HCT116 (cell line): ENCODE measurements around the gene SMARCD1. TPM values are rescaled to one million over a fixed set of nuclear protein-coding genes. Genes with fewer than 3 reads are reported as not detected.

Source experiments
- ATAC-seq: fragments of 200-7000 bp; cut with Tn5 transposase; 2 replicates; pipeline ENCODE4 v1.9.1; 2020; ENCODE audit warnings: mild to moderate bottlenecking, moderate library complexity
- BruUV-seq: library from RNA; stranded (reverse); fragments of 400-500 nt; replicated peaks from 2 replicates; lab custom pipeline; 2021; lab: Mats Ljungman, UMichigan
- CTCF ChIA-PET: fragments of 300-600 bp; sonication (Branson Sonifier 250); formaldehyde crosslinking; loops from one replicate; lab custom pipeline; 2021; ENCODE audit warnings: antibody characterized with exemption; lab: Charles Lee
- POLR2A ChIA-PET: fragments of 300-600, 350-600 bp; sonication (Branson Sonifier 250); formaldehyde crosslinking; loops from one replicate; lab custom pipeline; 2021; ENCODE audit warnings: antibody characterized with exemption; lab: Charles Lee
- RAD21 ChIA-PET, 2 experiments: fragments of 300-600 bp; sonication (Branson Sonifier 250); formaldehyde crosslinking; loops; one replicate each; lab custom pipeline; 2023; ENCODE audit warnings: low total read pairs in 2 of 2; ENCODE audit not compliant: uncharacterized antibody in 2 of 2, unreplicated experiment in 2 of 2, low non-redundant PET in 1 of 2; lab: Charles Lee
- DNase-seq: peaks from one replicate; pipeline ENCODE4 v3.0.0-alpha.2; 2010; ENCODE audit warnings: low read depth, low spot score
- H2AFZ ChIP-seq: fragments of 200-600 bp; shearing (Covaris generic), sonication (generic); 2 replicates; pipeline ENCODE4 v1.6.1; 2017; ENCODE audit warnings: low read depth, mixed run types, mixed read lengths, antibody characterized with exemption, low read length; ENCODE audit not compliant: poor library complexity, severe bottlenecking
- H3K27ac ChIP-seq: 2 replicates; pipeline ENCODE4 v1.5.1; 2012; ENCODE audit warnings: low read depth, low read length
- H3K27me3 ChIP-seq: fragments of 200-600 bp; sonication (generic); 2 replicates; pipeline ENCODE4 v1.6.1; 2016; ENCODE audit warnings: mixed run types, low read length, mixed read lengths; ENCODE audit not compliant: insufficient read depth
- H3K36me3 ChIP-seq, 2 experiments: fragments of 200-500 bp in 1 of 2; fragments of 200-600 bp in 1 of 2; sonication (Bioruptor generic) in 1 of 2; sonication (generic) in 1 of 2; 2 replicates each; pipeline versions ENCODE4 v1.5.1 to v1.6.1; 2014 to 2016; ENCODE audit warnings: low read length in 2 of 2, inconsistent platforms in 1 of 2, mixed read lengths in 1 of 2, mixed run types in 1 of 2; ENCODE audit not compliant: insufficient read depth in 2 of 2, control insufficient read depth in 1 of 2
- H3K4me1 ChIP-seq, 2 experiments: fragments of 200-600 bp in 1 of 2; sonication (generic) in 1 of 2; 2 replicates each; pipeline versions ENCODE4 v1.5.1 to v1.6.1; 2012 to 2017; ENCODE audit warnings: low read length in 2 of 2, inconsistent platforms in 1 of 2, mild to moderate bottlenecking in 1 of 2, mixed read lengths in 1 of 2, mixed run types in 1 of 2, moderate library complexity in 1 of 2; ENCODE audit not compliant: insufficient read depth in 2 of 2, control insufficient read depth in 1 of 2
- H3K4me2 ChIP-seq: fragments of 200-600 bp; sonication (generic); 2 replicates; pipeline ENCODE4 v1.6.1; 2017; ENCODE audit warnings: mixed run types, low read length, mixed read lengths
- H3K4me3 ChIP-seq, 2 experiments: fragments of 200-600 bp in 1 of 2; sonication (generic) in 1 of 2; replicated peaks in 1 of 2; 2 replicates each; pipeline ENCODE4 v1.5.1; 2011 to 2016; ENCODE audit warnings: low read length in 2 of 2, control low read depth in 1 of 2, low read depth in 1 of 2, mild to moderate bottlenecking in 1 of 2, mixed read lengths in 1 of 2, mixed run types in 1 of 2
- H3K79me2 ChIP-seq: fragments of 200-600 bp; sonication (generic); 2 replicates; pipeline ENCODE4 v1.6.1; 2017; ENCODE audit warnings: mild to moderate bottlenecking, mixed run types, low read length, moderate library complexity, mixed read lengths; ENCODE audit not compliant: insufficient read depth
- H3K9ac ChIP-seq: fragments of 200-600 bp; sonication (generic); 2 replicates; pipeline ENCODE4 v1.6.1; 2016; ENCODE audit warnings: low read length, mixed read lengths
- H3K9me2 ChIP-seq: fragments of 200-600 bp; sonication (generic), shearing (Covaris generic); 2 replicates; pipeline ENCODE4 v1.6.1; 2017; ENCODE audit warnings: mixed run types, mild to moderate bottlenecking, moderate library complexity; ENCODE audit not compliant: insufficient read depth
- H3K9me3 ChIP-seq, 2 experiments: fragments of 200-500 bp in 1 of 2; fragments of 200-600 bp in 1 of 2; sonication (Bioruptor generic) in 1 of 2; sonication (generic) in 1 of 2; 2 replicates each; pipeline ENCODE4 v1.6.1; 2014 to 2017; ENCODE audit warnings: low read length in 2 of 2, mixed read lengths in 2 of 2, inconsistent platforms in 1 of 2, low read depth in 1 of 2, mild to moderate bottlenecking in 1 of 2, mixed run types in 1 of 2, moderate library complexity in 1 of 2; ENCODE audit not compliant: control insufficient read depth in 1 of 2, insufficient read depth in 1 of 2
- H4K20me1 ChIP-seq: fragments of 200-600 bp; sonication (generic), shearing (Covaris generic); 2 replicates; pipeline ENCODE4 v1.6.1; 2017; ENCODE audit warnings: mixed run types, mild to moderate bottlenecking, moderate library complexity; ENCODE audit not compliant: insufficient read depth
- CBX3 ChIP-seq: IDR thresholded peaks from 2 replicates; pipeline ENCODE4 v1.6.1; 2012; ENCODE audit warnings: low read depth
- CEBPB ChIP-seq: IDR thresholded peaks from 2 replicates; pipeline ENCODE4 v1.6.1; 2012; ENCODE audit warnings: low read depth
- EGR1 ChIP-seq: IDR thresholded peaks from 2 replicates; pipeline ENCODE4 v1.6.1; 2012; ENCODE audit warnings: low read depth
- EZH2 ChIP-seq: fragments of 200-600 bp; sonication (generic); IDR thresholded peaks from 2 replicates; pipeline ENCODE4 v1.6.1; 2017; ENCODE audit warnings: antibody characterized with exemption, mixed run types
- EZH2phosphoT487 ChIP-seq: fragments of 200-600 bp; IDR thresholded peaks from 2 replicates; pipeline ENCODE4 v1.6.1; 2018; ENCODE audit warnings: antibody characterized with exemption, borderline replicate concordance
- JUND ChIP-seq: IDR thresholded peaks from 2 replicates; pipeline ENCODE4 v1.6.1; 2012
- POLR2A ChIP-seq: IDR thresholded peaks from 2 replicates; pipeline ENCODE4 v1.7.0; 2011; ENCODE audit warnings: borderline replicate concordance; ENCODE audit not compliant: insufficient read depth, insufficient read length; ENCODE audit errors: extremely low read depth
- POLR2AphosphoS5 ChIP-seq: IDR thresholded peaks from 2 replicates; pipeline ENCODE4 v1.6.1; 2011; ENCODE audit warnings: mild to moderate bottlenecking, low read depth, low read length, moderate library complexity
- SIN3A ChIP-seq: IDR thresholded peaks from 2 replicates; pipeline ENCODE4 v1.6.1; 2012; ENCODE audit warnings: low read depth
- TCF7L2 ChIP-seq: IDR thresholded peaks from 2 replicates; pipeline ENCODE4 v1.7.0; 2011; ENCODE audit warnings: borderline replicate concordance, inconsistent platforms; ENCODE audit not compliant: insufficient read depth, insufficient read length; ENCODE audit errors: extremely low read depth
- YY1 ChIP-seq: IDR thresholded peaks from 2 replicates; pipeline ENCODE4 v1.6.1; 2011; ENCODE audit warnings: low read length, low read depth, moderate library complexity, mild to moderate bottlenecking; ENCODE audit not compliant: insufficient replicate concordance; ENCODE audit errors: extremely low read depth
- ZFX ChIP-seq: fragments of 450-650 bp; IDR thresholded peaks from 2 replicates; pipeline ENCODE4 v1.6.1; 2017
- intact Hi-C: fragments of 100-400 bp; cut with micrococcal nuclease; formaldehyde crosslinking; loops from 2 replicates; pipeline ENCODE4 v1.10.0; 2022
- total RNA-seq: library from RNA; stranded (reverse); gene quantifications from one replicate; pipeline ENCODE4 v1.2.1, GENCODE V29; 2021; ENCODE audit not compliant: unreplicated experiment
- TF ChIP-seq, protein P1 (sequence below), 3 experiments: fragments of 200-600 bp in 1 of 3; sonication (generic) in 1 of 3; IDR thresholded peaks in 2 of 3; conservative IDR thresholded peaks in 1 of 3; 2 replicates each; pipeline ENCODE4 v1.5.1; 2012 to 2017; ENCODE audit warnings: low read depth in 2 of 3, low read length in 2 of 3, antibody characterized with exemption in 1 of 3, borderline replicate concordance in 1 of 3, control low read depth in 1 of 3, mild to moderate bottlenecking in 1 of 3, mixed read lengths in 1 of 3, mixed run types in 1 of 3, moderate library complexity in 1 of 3; ENCODE audit not compliant: insufficient read depth in 1 of 3

The SMARCD1 gene
- total RNA-seq, 1 experiment from 2014 or later: 64.8 TPM

DNA sequence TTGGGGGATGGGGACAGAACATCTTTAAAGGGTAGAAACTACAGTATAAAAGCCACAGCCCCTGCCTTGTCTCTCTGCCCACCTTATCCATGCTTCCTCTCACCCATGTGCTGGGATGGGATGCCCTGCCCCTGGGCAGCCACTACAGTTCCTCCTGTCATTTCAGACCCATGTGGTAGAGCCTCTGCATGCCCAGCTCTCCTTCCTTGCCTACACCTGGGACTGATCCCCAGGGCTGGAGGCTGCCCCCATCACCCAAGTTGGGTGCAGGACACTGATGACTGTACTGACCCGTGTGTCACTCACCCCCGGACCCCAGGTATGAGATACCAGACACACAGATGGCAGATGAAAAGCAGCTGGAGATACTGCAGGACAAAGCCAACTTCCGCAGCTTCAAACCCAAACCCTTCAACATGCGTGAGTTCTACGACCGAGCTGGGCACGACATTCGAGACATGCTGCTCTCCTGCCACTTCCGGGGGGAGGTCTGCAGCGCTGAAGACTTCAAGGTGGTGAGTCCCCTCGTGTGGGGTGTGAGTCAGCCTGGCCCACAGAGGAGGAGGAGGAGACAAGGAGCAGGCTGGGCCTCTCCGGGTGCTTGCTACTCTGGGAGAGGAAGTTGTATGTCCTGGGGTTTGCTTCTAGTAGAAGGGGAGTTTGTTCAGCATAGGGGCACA, 25.6 kb upstream of the SMARCD1 start:
- CTCF ChIA-PET: interaction anchor here (1.4 kb wide), 1 partner anchor 20 kb away, joined by 3 read pairs; no protein-coding TSS in a partner anchor
- Histone ChIP-seq H3K9ac (no peak overlapping the region), H3K4me1 (peaks cover 15 to 25% of the 10 kb centered on the region in 2 experiments; a peak in 3 of 4 replicates), H3K9me2 (no peaks in the 10 kb centered on the region), H3K4me2 (no peak overlapping the region), H3K4me3 (no peak overlapping the region), H2AFZ (no peak overlapping the region), H3K79me2 (no peaks in the 10 kb centered on the region), H3K27ac (no peak overlapping the region), H3K27me3 (no peaks in the 10 kb centered on the region), H3K9me3 (no peaks in the 10 kb centered on the region), H4K20me1 (no peaks in the 10 kb centered on the region), H3K36me3 (peaks cover 2 to 23% of the 10 kb centered on the region in 2 experiments; a peak in 2 of 4 replicates)
- ATAC-seq (no peak), DNase-seq (no peak)
- intact Hi-C loops: loop anchor here (5.0 kb wide), 1 partner anchor 192 kb away; no protein-coding TSS in a partner anchor
- RAD21 ChIA-PET: no interaction called here
- no TSS peak for BruUV-seq
- TF ChIP-seq TCF7L2: no peak
- TF ChIP-seq, protein P1, sequence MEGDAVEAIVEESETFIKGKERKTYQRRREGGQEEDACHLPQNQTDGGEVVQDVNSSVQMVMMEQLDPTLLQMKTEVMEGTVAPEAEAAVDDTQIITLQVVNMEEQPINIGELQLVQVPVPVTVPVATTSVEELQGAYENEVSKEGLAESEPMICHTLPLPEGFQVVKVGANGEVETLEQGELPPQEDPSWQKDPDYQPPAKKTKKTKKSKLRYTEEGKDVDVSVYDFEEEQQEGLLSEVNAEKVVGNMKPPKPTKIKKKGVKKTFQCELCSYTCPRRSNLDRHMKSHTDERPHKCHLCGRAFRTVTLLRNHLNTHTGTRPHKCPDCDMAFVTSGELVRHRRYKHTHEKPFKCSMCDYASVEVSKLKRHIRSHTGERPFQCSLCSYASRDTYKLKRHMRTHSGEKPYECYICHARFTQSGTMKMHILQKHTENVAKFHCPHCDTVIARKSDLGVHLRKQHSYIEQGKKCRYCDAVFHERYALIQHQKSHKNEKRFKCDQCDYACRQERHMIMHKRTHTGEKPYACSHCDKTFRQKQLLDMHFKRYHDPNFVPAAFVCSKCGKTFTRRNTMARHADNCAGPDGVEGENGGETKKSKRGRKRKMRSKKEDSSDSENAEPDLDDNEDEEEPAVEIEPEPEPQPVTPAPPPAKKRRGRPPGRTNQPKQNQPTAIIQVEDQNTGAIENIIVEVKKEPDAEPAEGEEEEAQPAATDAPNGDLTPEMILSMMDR (IDR thresholded peaks at IDR 0.05 in 2 of 3, conservative IDR thresholded peaks at IDR 0.05 in 1 of 3; ENCODE audit: borderline replicate concordance in 1 of 3, insufficient read depth in 1 of 3, low read depth in 2 of 3, low read length in 2 of 3): no peak
- no peak for TF ChIP-seq ZFX
- no peak for TF ChIP-seq EZH2
- no peak for TF ChIP-seq POLR2AphosphoS5
- POLR2A ChIA-PET: no interaction called here

DNA sequence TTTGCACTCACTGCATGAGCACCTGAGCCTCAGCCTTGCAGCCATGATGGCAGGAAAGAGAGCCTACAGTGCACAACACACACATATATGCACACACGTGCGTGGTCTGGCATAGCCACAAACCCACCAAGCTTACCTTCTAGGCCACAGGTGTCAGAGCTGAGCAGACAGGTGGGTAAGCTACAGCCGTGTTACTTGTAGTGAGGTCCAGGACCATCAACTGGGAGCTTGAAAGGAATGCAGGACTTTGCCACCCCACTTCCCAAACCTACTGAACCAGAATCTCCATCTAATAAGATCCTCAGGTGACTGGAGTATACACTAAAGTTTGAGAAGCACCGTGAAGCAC, 25.0 kb upstream of the SMARCD1 start:
- TSS peak; percentile 16 for BruUV-seq

More for the DNA sequence above, 25.0 kb upstream of the SMARCD1 start:
- Histone ChIP-seq H3K4me3 (no peak overlapping the region), H2AFZ (no peak overlapping the region), H3K4me2 (no peak overlapping the region), H3K27me3 (no peaks in the 10 kb centered on the region), H3K36me3 (peaks cover 2 to 23% of the 10 kb centered on the region in 2 experiments; a peak in 2 of 4 replicates), H3K27ac (no peak overlapping the region), H3K79me2 (no peaks in the 10 kb centered on the region), H3K9ac (no peak overlapping the region), H3K4me1 (peaks cover 15 to 25% of the 10 kb centered on the region in 2 experiments; a peak in 3 of 4 replicates), H4K20me1 (no peaks in the 10 kb centered on the region), H3K9me2 (no peaks in the 10 kb centered on the region), H3K9me3 (no peaks in the 10 kb centered on the region)
- RAD21 ChIA-PET: no interaction called here
- no peak for ATAC-seq
- CTCF ChIA-PET: interaction anchor here (1.4 kb wide), 1 partner anchor 21 kb away, joined by 3 read pairs; no protein-coding TSS in a partner anchor
- POLR2A ChIA-PET: no interaction called here
- no peak for DNase-seq
- intact Hi-C loops: no loop called here
- no peak for TF ChIP-seq SIN3A
- TF ChIP-seq, protein P1 (IDR thresholded peaks at IDR 0.05 in 2 of 3, conservative IDR thresholded peaks at IDR 0.05 in 1 of 3; ENCODE audit: borderline replicate concordance in 1 of 3, insufficient read depth in 1 of 3, low read depth in 2 of 3, low read length in 2 of 3): no peak
- no peak for TF ChIP-seq POLR2AphosphoS5
- TF ChIP-seq CBX3: no peak
- no peak for TF ChIP-seq POLR2A
- no peak for TF ChIP-seq JUND
- no peak for TF ChIP-seq CEBPB
- TF ChIP-seq ZFX: no peak
- no peak for TF ChIP-seq YY1
- no peak for TF ChIP-seq EGR1
- no peak for TF ChIP-seq EZH2
- TF ChIP-seq EZH2phosphoT487: no peak
